Measurements from ENCODE around the gene INCENP. TPM values are rescaled to one million over a fixed set of nuclear protein-coding genes. Genes with fewer than 3 reads are reported as not detected.
"Not testable (repeated sequence)": the region's sequence is repeated elsewhere in the genome, so short reads cannot be mapped to it uniquely, and the experiment has no call there.

INCENP gene
- polyA plus RNA-seq, 1 donor from 2014 or later = 5.9 TPM

GRCh38 chr11:62082292-62082657 lies 41.5 kb upstream of the INCENP start:
- Histone ChIP-seq H3K9me2 (ENCODE audit: insufficient read depth, low read length) (no peaks in the 10 kb centered on the region), H3K4me2 (ENCODE audit: low read length) (no peak overlapping the region), H3K4me3 (ENCODE audit: low read length) (no peak overlapping the region), H4K20me1 (ENCODE audit: insufficient read depth) (no peaks in the 10 kb centered on the region), H3K27ac (ENCODE audit: low read length) (no peak overlapping the region), H3F3A (ENCODE audit: insufficient read depth, low read length, poor library complexity, severe bottlenecking) (no peaks in the 10 kb centered on the region), H2AFZ (ENCODE audit: low read depth, low read length) (no peak overlapping the region), H3K36me3 (ENCODE audit: insufficient read depth, low read length) (no peaks in the 10 kb centered on the region), H3K27me3 (ENCODE audit: insufficient read depth, low read depth, low read length) (no peaks in the 10 kb centered on the region), H3K79me2 (replicated peaks; ENCODE audit: insufficient read depth, low read length) (no peaks in the 10 kb centered on the region), H3K9ac (ENCODE audit: low read length) (no peak overlapping the region), H3K9me3 (ENCODE audit: low read length) (no peaks in the 10 kb centered on the region)
- no peak for TF ChIP-seq POLR2AphosphoS5 (IDR thresholded peaks at IDR 0.05)
- TF ChIP-seq RAD21 (conservative IDR thresholded peaks at IDR 0.05) = no peak
- TF ChIP-seq SMC3 (conservative IDR thresholded peaks at IDR 0.05; ENCODE audit: poor library complexity) = no peak
- TF ChIP-seq CTCF (IDR thresholded peaks at IDR 0.05; ENCODE audit: poor library complexity, severe bottlenecking) = peak; percentile 10
- no peak for TF ChIP-seq TAF1 (IDR thresholded peaks at IDR 0.05; ENCODE audit: low read depth)

- not testable (repeated sequence) for H3K9ac ChIP-seq (ENCODE audit: low read length); H3F3A ChIP-seq (ENCODE audit: insufficient read depth, low read length, poor library complexity, severe bottlenecking); H3K9me3 ChIP-seq (ENCODE audit: low read length); H3K4me2 ChIP-seq (ENCODE audit: low read length); H3K4me3 ChIP-seq (ENCODE audit: low read length); H3K27ac ChIP-seq (ENCODE audit: low read length); H3K79me2 ChIP-seq (replicated peaks; ENCODE audit: insufficient read depth, low read length); H3K9me2 ChIP-seq (ENCODE audit: insufficient read depth, low read length); H4K20me1 ChIP-seq (ENCODE audit: insufficient read depth); H3K36me3 ChIP-seq (ENCODE audit: insufficient read depth, low read length); H3K27me3 ChIP-seq (ENCODE audit: insufficient read depth, low read depth, low read length); H2AFZ ChIP-seq (ENCODE audit: low read depth, low read length)
Measured at GRCh38 chr11:62084801-62085200, 39.0 kb upstream of the INCENP start.

GRCh38 chr11:62087694-62088093 lies 36.1 kb upstream of the INCENP start:
- no peaks in the 10 kb centered on the region for H3K9me2 ChIP-seq (ENCODE audit: insufficient read depth, low read length)
- H3K27ac ChIP-seq (ENCODE audit: low read length) = no peak overlapping the region
- H2AFZ ChIP-seq (ENCODE audit: low read depth, low read length) = no peak overlapping the region
- no peaks in the 10 kb centered on the region for H3K9me3 ChIP-seq (ENCODE audit: low read length)
- H3F3A ChIP-seq (ENCODE audit: insufficient read depth, low read length, poor library complexity, severe bottlenecking) = no peaks in the 10 kb centered on the region
- H3K4me3 ChIP-seq (ENCODE audit: low read length) = no peak overlapping the region
- H3K4me2 ChIP-seq (ENCODE audit: low read length) = no peak overlapping the region
- no peaks in the 10 kb centered on the region for H3K36me3 ChIP-seq (ENCODE audit: insufficient read depth, low read length)
- TF ChIP-seq POLR2AphosphoS5 (IDR thresholded peaks at IDR 0.05) (no peak), EP300 (conservative IDR thresholded peaks at IDR 0.05; ENCODE audit: poor library complexity, severe bottlenecking) (no peak), SMC3 (conservative IDR thresholded peaks at IDR 0.05; ENCODE audit: poor library complexity) (no peak), EZH2 (IDR thresholded peaks at IDR 0.05; ENCODE audit: borderline replicate concordance, insufficient read depth, low read length, poor library complexity, severe bottlenecking) (no peak), REST (IDR thresholded peaks at IDR 0.05; ENCODE audit: borderline replicate concordance) (no peak), MXI1 (conservative IDR thresholded peaks at IDR 0.05; ENCODE audit: poor library complexity, severe bottlenecking) (no peak), CTCF (IDR thresholded peaks at IDR 0.05; ENCODE audit: poor library complexity, severe bottlenecking) (no peak), TAF1 (IDR thresholded peaks at IDR 0.05; ENCODE audit: low read depth) (no peak), RAD21 (conservative IDR thresholded peaks at IDR 0.05) (no peak)
- H3K27me3 ChIP-seq (ENCODE audit: insufficient read depth, low read depth, low read length) = no peaks in the 10 kb centered on the region
- H3K79me2 ChIP-seq (replicated peaks; ENCODE audit: insufficient read depth, low read length) = no peaks in the 10 kb centered on the region
- H3K9ac ChIP-seq (ENCODE audit: low read length) = no peak overlapping the region
- no peaks in the 10 kb centered on the region for H4K20me1 ChIP-seq (ENCODE audit: insufficient read depth)
